GM12891 (cell line): Measurements from ENCODE around the gene CDYL.

ENCODE experiments used
- POLR2A ChIP-seq: IDR thresholded peaks from 2 replicates; pipeline ENCODE4 v1.6.1; 2011; ENCODE audit warnings: low read depth, low read length, control low read depth
- POLR2AphosphoS5 ChIP-seq: IDR thresholded peaks from 2 replicates; pipeline ENCODE4 v1.6.1; 2011; ENCODE audit warnings: low read depth, low read length, control low read depth
- TAF1 ChIP-seq: IDR thresholded peaks from 2 replicates; pipeline ENCODE4 v1.6.1; 2011; ENCODE audit warnings: low read depth, low read length, control low read depth

- TF ChIP-seq POLR2AphosphoS5 (no peak), TAF1 (no peak), POLR2A (no peak)
These were observed 49.6 kb upstream of the CDYL start for GRCh38 chr6:4726645-4727044.
